Endometrium (tissue), 2 donors: ENCODE results near the gene POLE.

Source experiments
- FAIRE-seq: peaks from 2 replicates; lab custom pipeline; 2012; peaks lifted over from hg19 to GRCh38; lab: Jason Lieb, UNC
- donor health status: control.
- donor health status: control.

The POLE gene

DNA sequence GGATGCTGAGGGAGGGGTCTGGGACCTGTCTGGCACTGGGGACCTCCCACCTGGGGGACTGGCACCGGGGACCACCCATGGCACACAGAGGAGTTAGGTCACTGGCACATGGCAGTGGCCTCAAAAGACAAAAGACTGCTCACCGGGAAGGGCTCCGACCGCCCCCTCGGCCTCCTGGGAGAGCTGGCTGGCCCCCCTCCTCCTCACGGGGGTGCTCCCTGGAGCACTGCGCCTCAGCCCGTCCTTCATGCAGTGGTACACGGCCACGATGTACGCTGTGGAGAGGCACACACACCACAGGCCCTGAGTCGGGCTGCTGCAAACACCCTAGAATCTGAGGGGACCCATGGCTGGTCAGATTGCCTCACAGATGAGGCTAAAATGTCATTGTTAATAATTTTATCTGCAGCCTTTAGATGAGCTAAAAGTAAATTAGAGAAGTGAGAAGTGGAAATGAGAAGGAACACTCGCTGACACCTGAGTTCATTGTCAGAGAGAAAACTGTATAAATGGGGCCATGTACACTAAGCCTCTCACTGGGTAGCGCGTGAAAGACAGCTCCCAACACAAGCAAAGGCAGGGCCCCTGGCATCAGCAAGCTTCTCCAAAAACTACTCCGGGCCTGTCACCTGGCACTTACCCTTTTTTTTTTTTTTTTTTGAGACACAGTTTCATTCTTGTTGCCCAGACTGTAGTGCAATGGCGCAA is 54.5 kb downstream of the POLE start:
- no peak for FAIRE-seq

DNA sequence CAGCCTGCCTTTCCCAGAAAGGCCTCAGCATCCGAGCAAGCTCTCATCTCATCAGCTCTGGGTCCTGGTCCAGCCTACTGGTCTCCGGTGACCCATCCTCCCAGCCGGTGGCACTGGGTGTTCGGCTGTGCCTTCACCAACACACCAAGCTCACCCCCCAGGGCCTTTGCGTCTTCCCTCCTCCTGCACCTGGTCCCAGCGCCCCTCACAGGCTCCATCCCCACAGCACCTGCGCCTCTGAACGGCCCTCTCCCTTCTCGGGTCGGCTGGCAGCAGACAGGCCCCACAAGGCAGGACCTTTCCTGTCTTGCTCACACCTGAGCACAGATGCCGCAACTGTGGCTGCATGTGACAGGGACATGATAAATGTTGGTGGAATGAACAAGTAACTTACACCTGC is 55.5 kb downstream of the POLE start:
- no peak for FAIRE-seq

DNA sequence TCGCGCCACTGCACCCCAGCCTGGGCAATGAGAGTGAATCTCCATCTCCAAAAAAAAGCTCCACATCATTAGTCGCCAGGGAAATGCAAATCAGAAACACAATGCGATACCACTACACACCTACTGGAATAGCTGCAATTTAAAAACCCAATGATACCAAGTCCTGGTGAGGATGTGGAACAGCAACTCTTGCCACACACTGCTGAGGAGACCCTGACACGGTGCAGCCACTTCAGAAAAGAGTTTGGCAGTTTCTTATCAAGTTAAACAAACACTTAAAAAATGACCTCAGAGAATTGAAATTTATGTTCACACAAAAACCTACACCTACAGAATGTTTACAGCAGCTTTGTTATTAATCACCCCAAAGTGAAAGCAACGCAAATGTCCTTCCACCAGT is 56.5 kb downstream of the POLE start:
- no peak for FAIRE-seq

DNA sequence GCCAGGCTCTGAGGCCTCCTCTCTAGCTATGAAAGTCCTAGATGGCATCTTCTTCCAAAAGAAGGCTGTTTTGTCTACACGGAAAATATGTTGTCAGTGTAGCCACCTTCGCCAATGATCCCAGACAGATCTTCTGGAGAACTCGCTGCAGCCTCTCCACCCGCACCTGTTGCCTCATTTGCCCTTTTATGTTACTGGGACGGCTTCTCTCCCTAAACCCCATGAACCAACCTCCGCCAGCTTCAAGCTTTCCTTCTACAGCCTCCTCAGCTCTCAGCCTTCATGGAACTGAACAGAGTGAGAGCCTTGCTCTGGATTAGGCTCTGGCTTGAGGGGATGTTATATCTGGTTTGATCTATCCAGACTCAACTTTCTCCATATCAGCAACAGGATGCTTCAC is 57.8 kb downstream of the POLE start:
- no peak for FAIRE-seq

DNA sequence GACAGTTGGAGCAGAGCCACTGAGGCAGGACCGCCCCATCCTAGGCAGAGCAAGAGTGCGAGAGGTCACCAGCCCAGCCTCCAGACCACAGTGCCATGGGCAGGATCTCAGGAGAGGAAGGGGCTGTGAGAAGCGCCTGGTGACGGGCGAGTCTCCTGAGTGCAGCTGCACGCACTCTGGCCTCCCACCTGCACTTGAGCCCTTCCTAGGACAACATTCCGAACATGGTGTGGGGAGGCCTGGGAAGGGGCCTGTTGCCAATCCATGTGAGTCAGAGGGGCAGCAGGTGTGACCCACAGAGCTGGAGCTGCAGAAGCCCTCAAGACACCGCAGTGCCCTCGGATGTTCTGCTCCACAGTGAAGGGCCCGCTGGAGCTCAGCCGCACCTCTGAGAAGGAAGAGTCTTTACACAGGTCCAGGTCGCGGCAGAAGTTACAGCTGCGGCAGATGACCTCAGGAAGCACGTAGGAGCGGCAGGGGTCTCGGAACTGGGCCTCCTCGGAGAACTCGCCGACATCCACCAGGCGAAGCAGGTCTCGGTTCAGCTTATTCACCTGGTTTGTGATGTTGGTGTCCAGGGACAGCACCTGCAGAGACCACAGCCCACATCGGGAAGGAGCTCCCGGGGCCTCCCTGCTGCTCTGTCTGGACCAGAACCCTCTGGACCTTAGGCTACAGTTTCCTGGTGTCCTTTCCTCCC is 61.3 kb downstream of the POLE start:
- no peak for FAIRE-seq

DNA sequence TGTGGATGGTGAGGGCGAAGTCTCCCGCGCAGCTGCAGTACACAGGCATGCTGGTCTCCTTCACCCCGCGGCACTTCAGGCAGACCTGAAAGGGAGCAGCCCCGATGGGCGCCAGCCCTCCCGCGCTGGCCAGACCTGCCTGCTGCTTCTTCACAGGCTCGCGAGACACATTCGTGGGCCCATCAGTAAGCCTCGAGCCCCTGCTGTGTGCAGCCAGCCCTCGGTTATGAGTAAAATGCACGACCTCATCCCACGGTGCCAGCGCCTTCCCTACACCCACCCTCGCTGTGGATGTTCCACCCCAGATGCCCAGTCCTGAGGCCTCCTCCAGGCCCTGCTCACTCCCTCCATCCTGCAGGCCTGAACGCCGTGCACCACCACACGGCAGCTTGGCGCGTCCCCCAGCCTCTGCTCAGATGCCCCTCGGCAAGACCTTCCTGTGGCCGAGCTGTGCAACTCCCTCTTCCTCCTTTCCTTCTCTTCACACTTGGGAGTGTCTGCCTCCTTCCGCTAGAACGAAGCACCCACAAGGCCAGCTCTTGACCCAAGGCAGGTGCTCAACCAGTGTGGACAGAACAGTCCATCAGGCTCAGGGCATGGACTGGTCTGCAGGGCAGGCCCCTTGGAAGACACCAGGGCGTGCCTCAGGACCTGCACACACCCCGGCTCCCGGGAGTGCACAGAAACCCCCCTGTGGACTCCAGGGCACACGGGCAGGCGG is 62.1 kb downstream of the POLE start:
- no peak for FAIRE-seq

DNA sequence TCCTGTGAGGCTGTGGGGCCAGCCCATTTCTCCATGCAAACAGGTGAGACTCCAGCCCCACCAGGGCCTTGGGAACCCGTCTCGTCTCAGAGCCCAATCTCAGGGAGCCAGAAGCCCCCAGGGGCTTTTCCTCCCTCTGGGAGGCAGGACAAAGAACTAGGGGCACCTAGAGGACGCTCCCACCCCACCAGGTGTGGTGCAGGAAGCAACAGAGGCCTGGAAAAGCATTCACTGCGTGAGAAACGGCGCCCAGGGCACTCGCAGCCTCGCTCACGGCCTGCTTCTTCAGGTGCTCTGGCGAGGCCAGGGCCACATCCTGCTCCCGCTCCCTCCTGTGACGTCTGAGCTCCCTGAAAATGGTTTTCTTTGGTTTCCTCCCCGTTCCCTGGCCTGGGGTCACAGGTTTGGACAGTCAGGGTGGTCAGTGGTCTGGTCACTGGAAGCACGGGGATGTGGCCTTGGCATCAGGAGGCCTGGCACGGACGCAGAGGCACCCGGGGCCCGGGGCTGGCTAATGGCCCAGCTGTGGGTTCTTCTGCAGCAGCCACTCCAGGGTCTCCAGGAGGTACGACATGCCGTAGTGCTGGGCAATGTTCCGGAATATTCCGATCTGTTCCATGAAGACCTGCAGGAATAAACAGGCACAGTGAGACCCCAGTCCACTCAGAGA is 62.8 kb downstream of the POLE start:
- no peak for FAIRE-seq

DNA sequence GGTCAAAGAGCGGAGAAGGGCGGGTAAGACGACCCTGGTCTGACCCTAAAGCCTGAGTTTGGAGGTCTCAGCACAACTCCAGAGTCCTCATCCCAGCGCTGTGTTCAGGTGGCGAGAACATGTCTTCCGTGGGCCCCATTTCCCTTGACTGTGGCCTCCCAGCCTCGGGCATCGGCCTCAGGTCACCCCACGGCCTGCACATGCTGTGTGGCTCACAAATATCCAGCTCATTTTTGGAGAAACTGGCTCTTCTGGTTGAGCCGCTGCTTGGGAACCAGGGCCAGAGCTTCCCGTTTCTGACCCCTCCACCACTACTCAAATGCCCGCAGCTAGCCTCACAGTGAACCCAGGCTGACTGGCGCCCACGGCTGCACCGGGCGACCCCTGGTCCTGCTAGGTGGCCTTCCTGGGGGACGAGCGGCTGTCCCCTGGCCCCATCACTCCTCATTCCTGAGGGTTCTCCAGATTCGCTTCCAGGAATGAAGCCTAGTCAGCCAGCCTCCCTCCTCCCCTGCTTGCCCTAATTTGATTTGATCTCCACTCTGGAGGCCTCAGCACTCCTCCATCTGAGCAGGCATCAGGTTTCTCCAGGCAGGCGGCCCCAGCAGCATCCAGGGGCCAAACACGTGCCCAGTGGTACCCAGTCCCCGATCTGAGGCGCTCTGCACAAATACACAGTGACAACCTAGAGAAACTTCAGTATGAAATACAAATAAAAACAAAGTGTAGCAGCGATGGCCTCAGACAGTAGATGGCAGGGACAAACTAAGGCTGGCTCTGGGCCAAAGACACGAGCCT is 63.9 kb downstream of the POLE start:
- no peak for FAIRE-seq

DNA sequence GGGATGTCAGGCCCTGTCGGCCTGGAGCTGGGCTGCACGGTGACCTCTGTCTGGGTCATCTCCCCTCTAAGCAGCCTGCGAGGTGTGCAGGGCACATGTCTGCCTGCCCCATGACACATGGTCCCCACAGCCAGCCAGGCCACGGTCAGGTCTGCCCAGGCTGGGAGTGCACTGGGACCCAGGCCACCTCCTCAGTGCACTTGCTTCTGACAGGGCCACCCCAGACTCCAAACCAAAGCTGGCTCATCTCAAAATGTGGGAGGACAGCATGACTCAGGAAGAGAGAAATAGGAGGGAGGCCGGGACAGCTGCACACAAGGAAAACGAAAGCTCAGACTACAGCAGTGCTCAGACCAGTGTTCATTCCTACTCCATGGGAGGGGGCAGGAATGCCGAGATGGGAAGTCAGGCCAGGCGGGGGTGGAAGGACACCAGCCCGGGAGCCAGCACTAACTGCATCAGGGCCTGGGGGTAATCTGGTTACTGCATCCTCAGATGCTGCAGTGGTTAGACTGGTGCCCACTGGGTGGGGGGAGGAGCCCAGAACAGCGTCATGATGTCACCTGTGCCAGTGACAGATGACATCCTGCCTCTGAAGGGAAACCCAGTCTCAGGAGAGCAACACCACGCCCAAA is 64.6 kb downstream of the POLE start:
- peak; percentile 35 for FAIRE-seq

DNA sequence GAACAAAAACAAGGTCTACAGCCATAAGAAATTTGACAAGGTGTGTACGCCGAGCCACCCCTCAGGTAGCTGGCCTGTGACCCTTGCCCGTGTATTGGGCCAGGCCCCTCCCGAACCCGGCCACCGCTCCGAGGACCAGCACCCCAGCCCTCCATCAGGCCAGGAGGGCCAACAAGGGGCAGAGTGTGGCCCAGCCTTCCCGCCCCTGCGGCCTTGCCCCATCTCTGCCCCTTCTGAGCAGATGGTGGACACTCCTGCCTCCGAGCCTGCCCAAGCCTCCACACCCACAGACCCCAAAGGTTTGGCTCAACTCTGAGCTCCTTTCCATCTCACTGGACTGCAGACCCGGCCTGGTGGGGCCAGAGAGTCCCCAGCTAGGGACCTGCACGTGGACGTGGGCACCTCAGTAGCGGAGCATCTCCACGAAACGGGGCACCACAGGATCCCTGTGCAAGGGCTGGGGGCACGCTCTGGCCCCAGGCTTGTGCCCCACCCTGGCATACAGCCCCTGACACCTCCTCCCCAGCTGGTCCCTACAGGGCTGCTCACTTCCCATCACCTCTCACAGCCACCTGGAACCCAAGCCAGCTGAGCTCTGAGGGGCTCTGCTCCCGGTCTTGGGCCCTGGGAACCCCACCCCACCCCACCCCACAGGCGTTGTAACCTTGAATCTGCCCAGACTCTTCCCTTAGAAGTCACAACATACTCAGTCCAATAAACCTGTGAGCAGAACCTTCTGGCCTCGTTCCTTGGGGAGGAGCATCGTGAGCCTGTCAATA is 65.3 kb downstream of the POLE start:
- FAIRE-seq = no peak

DNA sequence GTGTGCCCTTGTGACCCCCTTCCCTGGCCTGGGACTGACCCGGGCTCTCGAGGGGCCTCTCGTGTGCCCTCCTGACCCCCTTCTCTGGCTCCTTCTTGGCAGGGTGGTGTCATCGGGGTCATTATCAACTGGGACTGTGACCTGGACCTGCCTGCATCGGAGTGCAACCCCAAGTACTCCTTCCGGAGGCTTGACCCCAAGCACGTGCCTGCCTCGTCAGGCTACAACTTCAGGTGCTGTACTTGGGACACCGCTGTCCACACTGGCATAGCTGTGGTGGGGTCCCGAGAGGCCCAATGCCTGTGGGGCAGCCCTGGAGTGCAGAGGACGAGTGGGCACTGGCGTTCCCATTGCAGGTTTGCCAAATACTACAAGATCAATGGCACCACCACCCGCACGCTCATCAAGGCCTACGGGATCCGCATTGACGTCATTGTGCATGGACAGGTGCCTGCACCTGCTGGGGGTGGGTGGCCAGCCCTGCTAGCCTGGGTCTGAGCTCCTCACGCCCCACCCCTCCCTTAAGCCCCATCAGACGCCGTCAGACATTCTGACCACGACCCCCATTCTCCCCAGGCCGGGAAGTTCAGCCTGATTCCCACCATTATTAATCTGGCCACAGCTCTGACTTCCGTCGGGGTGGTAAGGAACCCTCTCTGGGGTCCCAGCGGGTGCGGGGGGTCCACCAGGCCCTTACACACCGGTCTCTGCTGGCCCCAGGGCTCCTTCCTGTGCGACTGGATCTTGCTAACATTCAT is 66.1 kb downstream of the POLE start:
- no peak for FAIRE-seq

DNA sequence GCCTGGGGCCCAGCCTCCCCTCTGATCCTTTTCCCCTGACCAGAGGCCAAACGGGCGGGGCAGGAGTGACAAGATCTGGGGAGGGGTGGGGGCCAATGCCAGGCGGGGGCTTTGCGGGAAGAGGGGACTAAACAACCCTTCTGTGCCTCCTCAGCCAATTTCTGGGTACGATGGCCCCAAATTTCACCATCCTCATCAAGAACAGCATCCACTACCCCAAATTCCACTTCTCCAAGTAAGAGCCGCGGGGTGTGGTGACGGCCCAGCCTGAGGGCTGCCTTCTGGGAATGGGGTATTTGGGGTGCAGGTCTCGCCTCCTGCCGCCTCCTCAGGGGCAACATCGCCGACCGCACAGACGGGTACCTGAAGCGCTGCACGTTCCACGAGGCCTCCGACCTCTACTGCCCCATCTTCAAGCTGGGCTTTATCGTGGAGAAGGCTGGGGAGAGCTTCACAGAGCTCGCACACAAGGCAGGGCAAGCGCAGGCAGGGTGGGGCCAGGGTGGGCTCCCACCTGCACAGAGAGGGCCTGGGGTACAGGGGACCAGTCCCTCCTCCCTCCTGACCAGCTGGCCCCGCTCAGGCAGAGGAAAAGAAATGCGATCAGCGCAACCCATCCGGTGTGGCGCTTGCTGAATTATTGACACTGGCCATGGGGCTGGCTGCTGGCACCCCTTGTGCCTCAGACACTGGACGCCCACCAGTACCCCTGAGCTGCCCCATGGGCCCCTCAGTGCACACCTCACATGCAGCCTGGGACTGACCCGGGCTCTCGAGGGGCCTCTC is 66.8 kb downstream of the POLE start:
- FAIRE-seq = no peak

DNA sequence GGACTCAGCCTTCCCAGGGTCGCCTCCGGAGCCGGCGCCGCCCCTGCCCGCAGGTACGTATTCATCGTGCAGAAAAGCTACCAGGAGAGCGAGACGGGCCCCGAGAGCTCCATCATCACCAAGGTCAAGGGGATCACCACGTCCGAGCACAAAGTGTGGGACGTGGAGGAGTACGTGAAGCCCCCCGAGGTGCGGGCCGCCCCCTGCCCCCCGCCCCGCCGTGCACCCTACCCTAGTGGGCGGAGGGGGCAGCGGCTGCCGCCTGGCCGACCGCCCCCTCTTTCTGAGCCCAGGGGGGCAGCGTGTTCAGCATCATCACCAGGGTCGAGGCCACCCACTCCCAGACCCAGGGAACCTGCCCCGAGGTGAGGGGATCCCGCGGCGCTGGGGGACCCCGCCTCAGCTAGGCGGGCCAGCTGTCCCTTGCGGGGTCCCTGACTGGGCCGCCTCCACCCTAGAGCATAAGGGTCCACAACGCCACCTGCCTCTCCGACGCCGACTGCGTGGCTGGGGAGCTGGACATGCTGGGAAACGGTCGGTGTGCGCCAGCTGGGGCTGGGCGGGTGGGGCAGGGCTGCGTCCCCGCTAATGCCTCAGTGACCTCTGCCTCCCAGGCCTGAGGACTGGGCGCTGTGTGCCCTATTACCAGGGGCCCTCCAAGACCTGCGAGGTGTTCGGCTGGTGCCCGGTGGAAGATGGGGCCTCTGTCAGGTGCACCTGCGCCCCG is 67.6 kb downstream of the POLE start:
- FAIRE-seq = no peak

DNA sequence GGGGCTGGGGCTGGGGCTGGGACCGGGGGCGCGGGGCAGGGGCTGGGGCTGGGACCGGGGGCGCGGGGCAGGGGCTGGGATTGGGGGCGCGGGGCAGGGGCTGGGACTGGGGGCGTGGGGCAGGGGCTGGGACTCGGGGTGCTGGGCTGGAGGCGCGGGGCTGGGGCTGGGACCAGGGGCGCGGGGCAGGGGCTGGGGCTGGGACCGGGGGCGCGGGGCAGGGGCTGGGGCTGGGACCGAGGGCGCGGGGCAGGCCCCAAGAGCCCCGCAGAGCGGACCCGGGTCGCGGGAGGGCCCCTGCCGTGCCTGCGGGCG is 68.1 kb downstream of the POLE start:
- FAIRE-seq = no peak

DNA sequence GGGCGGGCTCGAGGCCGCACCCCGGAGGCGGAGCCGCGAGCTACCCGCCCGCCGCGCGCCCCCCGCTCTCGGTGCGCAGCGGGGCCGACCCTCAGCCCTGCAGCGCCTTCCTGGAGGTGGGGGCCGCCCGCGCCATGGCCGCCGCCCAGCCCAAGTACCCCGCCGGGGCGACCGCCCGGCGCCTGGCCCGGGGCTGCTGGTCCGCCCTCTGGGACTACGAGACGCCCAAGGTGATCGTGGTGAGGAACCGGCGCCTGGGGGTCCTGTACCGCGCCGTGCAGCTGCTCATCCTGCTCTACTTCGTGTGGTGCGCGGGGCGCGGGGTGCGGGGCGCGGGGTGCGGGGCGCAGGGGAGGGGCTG is 68.5 kb downstream of the POLE start, which contains the start of gene P2RX2:
Gene P2RX2, plus strand, starts transcription at position 94 of the 361 bp plus-strand sequence. Its CDS starts 41 bp downstream, at position 135.
- FAIRE-seq = no peak

DNA sequence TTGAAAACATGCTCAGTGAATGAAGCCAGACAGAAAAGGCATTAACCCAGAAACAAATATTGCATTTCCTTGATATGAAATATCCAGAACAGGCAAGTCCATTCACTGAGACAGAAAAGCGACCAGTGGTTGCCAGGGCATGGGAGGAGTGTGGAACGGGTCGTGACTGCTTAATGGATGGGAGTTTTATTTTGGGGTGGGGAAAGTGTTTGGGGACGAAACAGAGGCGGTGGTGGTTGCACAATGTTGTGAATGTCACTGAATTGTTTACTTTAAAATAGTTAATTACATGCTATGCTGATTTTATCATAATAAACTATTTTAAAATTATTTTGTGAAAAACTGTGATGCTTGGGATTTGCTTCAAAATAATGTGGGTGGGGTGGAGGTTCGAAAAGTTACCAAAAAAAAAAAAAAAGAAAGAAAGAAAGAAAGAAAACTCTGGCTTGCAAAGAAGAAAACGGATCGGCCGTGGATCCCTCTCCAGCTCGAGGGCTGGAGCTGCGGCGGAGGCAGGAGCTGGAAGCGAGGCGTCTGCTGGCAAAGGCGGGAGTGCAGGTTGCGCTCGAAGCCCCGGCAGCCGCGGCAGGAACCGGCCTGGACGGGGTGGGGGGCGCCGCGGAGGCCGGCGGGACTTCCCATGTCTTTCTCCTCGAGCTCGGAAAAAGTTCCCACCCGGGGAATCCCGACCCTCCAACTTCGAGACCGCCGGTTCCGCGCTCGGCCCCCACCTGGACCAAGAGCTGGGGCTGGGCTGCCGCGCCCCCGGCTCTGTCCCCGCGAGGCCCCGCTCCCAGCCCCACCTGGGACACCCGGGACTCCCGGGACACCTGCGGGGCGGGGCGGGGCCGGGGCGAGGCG is 69.1 kb downstream of the POLE start:
- no peak for FAIRE-seq

DNA sequence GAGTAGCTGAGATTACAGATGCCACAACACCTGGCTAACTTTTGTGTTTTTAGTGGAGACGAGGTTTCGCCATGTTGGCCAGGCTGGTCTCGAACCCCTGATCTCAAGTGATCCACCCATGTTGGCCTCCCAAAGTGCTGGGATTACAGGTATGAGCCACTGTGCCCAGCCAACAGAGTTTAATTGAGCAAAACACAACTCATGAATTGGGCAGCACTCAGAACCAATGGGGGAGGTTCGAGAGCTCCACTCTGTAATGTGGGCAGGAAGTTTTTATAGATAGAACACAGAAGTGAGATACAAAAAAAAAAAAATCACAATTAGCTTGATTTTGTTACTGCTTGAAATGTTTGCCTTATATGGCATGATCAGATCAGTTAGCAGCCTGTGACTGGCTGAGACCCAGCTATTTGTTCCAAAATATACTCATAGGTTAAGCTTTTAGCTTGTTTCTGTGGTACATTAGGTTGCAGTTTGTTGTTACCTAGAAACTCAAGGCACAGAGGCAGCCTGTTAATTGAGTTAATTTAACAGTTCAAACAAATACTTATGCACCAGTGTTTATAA is 69.9 kb downstream of the POLE start:
- FAIRE-seq = no peak
